Forelimb muscle (tissue), 1 donor: Measurements from ENCODE around the gene ZIC4. TPM values are rescaled to one million over a fixed set of nuclear protein-coding genes. Genes with fewer than 3 reads are reported as not detected.

Experiments used
- DNase-seq: peaks from one replicate; pipeline ENCODE4 v3.0.0-alpha.2; 2013; ENCODE audit warnings: low read depth
- polyA plus RNA-seq: library from polyadenylated mRNA; unstranded; fragments of 120-200 nt; gene quantifications from one replicate; pipeline ENCODE4 v1.2.1, GENCODE V29; 2013; ENCODE audit not compliant: insufficient read length

Gene ZIC4
- polyA plus RNA-seq, 1 donor = 8.5 TPM

DNA sequence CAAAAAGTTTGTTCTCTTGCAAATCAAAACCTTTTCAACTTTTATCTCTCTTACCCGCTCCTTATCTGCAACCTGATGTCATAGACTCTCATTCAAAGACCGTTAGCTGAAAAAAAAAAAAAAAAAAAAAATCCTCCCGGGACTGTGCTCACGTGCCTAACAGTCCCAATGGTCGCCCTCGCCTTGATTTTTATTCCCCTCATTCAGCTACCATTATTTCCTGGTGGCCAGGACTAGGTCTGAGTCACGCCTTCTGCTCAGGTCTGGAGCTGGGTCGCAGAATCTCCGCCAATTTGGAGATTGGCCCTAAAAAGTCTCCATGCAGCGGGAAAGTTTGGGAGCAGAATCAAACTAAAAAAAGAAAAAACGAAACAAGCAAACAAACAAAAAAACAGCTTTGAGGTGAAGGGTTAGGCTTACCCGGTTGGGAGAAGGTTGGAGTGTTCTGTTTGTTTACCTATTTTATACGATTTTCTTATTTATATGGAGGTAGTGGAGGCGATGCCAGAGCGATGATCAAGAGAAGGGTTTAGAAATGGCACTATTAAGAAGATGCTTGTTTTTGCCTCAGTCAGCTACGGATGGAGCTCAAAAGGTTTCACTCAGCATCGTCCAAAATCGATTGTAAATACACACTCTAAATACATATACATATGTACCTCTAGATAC, 51.1 kb downstream of the ZIC4 start:
- no peak for DNase-seq

DNA sequence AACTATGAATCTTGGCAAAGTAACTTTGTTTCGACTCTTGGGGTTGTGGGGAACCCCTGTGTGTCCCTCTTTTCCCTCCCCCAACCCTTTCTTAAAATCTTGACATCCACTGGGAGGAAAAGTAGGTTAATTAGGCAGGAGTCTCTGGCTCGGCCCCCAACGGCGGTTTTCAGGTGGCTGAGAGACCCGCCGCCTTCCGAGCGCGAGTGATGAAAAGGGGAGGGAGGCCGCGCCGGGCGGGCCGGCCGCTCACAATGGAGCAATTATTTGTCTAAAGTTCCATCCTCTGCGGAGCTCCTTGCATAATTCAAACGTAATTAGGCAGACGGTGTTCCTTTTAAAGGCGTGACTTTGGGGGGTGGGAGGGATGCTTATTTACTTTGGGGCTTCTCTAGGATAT, 51.7 kb downstream of the ZIC4 start:
- no peak for DNase-seq

DNA sequence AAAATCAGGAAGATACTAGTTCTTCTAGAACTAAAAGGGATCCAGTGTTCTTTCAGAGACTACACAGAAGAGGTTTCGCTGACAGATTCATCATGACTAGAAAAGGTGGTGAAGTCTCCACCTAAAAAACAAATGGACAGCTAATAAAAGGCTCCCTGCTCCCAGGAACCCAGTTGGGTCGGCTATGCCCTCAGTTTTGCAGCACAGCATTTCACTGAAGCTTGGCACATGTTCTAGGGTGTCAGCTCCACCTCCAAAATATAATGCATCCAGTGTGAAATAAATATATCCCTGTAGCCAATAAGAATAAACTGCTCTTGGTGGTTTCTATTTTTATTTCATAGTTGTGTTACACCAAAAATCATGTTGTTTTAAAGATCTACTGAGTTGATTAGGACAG, 55.0 kb downstream of the ZIC4 start:
- DNase-seq = no peak

DNA sequence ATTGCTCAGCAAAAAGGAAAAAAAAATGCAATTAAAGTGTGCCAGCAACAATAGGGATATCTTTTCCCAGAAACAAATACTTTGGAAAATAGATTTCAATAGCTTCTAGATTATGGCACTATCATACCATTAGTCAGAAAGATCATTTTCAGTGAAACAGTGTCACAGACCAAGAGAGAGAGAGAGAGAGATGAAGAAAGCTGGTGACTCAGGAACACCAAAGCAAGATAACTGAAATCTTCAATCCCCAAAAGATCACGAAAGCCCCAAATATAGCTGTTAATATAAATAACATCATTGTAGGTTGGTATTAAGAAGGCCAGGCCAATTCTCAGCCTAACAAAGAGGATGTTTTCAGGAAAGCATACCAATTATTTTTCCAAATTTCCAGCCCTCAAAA, 57.4 kb downstream of the ZIC4 start:
- no peak for DNase-seq

DNA sequence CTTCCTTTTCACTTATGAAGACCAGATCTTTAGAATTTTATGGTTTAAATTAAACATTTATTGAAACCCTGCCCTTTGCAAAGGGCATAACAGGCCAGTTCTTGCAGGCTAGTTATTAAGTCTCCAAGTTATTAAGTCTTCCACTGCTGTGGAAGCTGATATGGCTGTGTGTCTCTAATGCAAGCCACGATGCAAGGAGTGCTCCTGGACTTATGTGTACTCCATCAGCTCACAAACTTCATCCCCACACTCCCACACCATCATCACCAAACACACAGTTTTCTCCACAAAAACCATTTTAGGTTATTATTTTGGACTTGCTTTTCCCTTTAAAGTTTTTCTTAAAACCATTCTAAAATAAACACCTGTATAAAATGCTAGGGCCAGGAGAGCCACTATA, 62.4 kb downstream of the ZIC4 start:
- no peak for DNase-seq

DNA sequence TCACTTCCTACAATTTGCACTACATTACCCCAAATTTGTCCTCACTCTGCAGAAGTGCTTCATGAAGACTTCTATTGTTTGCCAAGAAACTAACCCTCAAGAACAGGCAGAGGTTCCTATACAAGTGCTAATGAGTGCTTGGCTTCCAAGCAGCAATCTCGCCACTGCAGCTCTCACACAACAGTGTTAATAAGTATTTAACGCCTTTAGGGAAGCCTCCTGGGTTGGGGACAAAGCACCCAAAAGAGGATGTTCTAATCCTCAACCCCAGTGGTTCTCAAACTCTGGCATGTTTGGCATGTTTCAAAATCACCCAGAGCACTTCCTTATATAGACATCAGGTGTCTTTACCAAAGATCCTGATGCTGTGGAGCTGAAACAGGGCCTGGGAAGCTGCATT, 64.6 kb downstream of the ZIC4 start:
- DNase-seq = no peak

DNA sequence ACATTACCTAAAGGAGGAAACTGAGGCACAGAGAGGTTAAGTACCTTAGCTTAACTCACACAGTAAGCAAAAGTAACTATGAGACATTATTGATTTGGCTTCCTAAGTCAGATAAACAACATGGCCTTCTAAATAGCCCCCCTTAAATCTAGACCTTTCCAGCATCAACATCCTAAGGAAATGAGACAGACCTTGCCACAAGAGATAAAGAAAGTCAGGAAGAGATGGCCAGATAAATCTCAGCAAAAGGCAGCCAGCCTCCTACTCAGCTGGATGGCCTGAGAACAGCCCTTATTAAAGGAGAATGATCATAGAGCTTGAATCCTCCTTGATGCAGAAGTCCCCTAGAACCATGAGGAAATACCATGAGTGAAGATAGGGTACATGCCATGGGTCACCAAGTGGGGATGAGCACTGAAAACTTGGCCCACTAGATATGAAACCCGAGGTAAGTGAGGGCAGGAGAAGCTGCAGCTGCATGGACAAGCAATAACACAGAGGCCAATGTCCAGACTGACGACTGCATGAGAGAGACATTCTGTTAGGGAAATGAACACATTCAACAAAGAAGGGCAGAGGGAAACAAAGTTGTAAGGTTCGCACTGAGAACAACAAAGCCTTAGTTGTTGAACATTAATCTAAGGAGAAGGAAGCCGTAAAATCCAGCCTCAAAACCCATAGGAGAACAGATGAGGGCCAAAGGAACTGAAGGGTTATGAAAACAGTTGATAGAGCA, 69.6 kb downstream of the ZIC4 start:
- DNase-seq = no peak

Other genes with a start within 250 kb of the ZIC4 start
- 24.8 TPM for gene ZIC1, start 2.8 kb upstream of the ZIC4 start, polyA plus RNA-seq